Mucosa of gallbladder (tissue), 1 donor: ENCODE measurements around the gene RRP15. TPM values are rescaled to one million over a fixed set of nuclear protein-coding genes. Genes with fewer than 3 reads are reported as not detected.
A peak's percentile ranks its signal among the peaks of the same experiment; 100 is the strongest.

Experiments used
- DNase-seq: peaks from one replicate; pipeline ENCODE4 v3.0.0-alpha.2; 2020; ENCODE audit warnings: low spot score
- total RNA-seq: library from RNA; stranded (reverse); gene quantifications from one replicate; pipeline ENCODE4 v1.2.1, GENCODE V29; 2021
- donor health status: DM: no; HTN: no; CAD: no.

The RRP15 gene
- total RNA-seq, 1 donor from 2014 or later, result 9.5 TPM

- DNase-seq, result no peak
Measured at GRCh38 chr1:218339267-218339831, 54.3 kb downstream of the RRP15 start.

- DNase-seq, result no peak
Measured at GRCh38 chr1:218341325-218341724, 56.2 kb downstream of the RRP15 start.

- no peak for DNase-seq
Measured at GRCh38 chr1:218342091-218342490, 57.0 kb downstream of the RRP15 start.

- DNase-seq, result peak; percentile 50
Measured at GRCh38 chr1:218344814-218345672, 60.0 kb downstream of the RRP15 start, which contains the start of gene TGFB2. TSS of gene TGFB2 (plus strand) at chr1:218345336. CDS start at chr1:218346702, 1,366 bp downstream.

- peak; percentile 44 for DNase-seq
Measured at GRCh38 chr1:218345673-218346390, 60.7 kb downstream of the RRP15 start.

GRCh38 chr1:218346391-218347204 lies 61.5 kb downstream of the RRP15 start:
- DNase-seq, result no peak

- no peak for DNase-seq
Measured at GRCh38 chr1:218347336-218347722, 62.2 kb downstream of the RRP15 start.

GRCh38 chr1:218347723-218348627 lies 62.9 kb downstream of the RRP15 start:
- no peak for DNase-seq

- DNase-seq, result no peak
Measured at GRCh38 chr1:218348628-218349071, 63.6 kb downstream of the RRP15 start.

GRCh38 chr1:218349348-218350034 lies 64.4 kb downstream of the RRP15 start:
- no peak for DNase-seq

- DNase-seq, result no peak
Measured at GRCh38 chr1:218350035-218350525, 65.0 kb downstream of the RRP15 start.

GRCh38 chr1:218350801-218351266 lies 65.7 kb downstream of the RRP15 start:
- DNase-seq, result no peak

GRCh38 chr1:218351391-218352074 lies 66.4 kb downstream of the RRP15 start:
- no peak for DNase-seq

GRCh38 chr1:218352075-218352438 lies 67.0 kb downstream of the RRP15 start:
- DNase-seq, result no peak

- DNase-seq, result no peak
Measured at GRCh38 chr1:218353656-218354055, 68.6 kb downstream of the RRP15 start.

- no peak for DNase-seq
Measured at GRCh38 chr1:218355278-218355677, 70.2 kb downstream of the RRP15 start.

- no peak for DNase-seq
Measured at GRCh38 chr1:218357211-218357892, 72.3 kb downstream of the RRP15 start.

- no peak for DNase-seq
Measured at GRCh38 chr1:218357893-218358232, 72.8 kb downstream of the RRP15 start.
